Erythroblast (primary cell): ENCODE data around the gene MPST.

ENCODE experiments used
- GATA1 ChIP-seq: IDR thresholded peaks from 2 replicates; pipeline ENCODE4 v1.6.1; 2011; ENCODE audit warnings: low read depth, mild to moderate bottlenecking, control low read depth, low read length, moderate library complexity
- POLR2A ChIP-seq: IDR thresholded peaks from 2 replicates; pipeline ENCODE4 v1.6.1; 2011; ENCODE audit warnings: mild to moderate bottlenecking, low read length

GRCh38 chr22:37020192-37020479 is 594 bp downstream of the MPST start:
- no peak for TF ChIP-seq GATA1
- TF ChIP-seq POLR2A = no peak
